WTC11 (cell line): ENCODE results near the gene BBLN. TPM values are rescaled to one million over a fixed set of nuclear protein-coding genes. Genes with fewer than 3 reads are reported as not detected.

Source experiments
- ARID4B ChIP-seq: sonication (generic); formaldehyde crosslinking; IDR thresholded peaks from 2 replicates; pipeline ENCODE4 v1.8.0; 2023; ENCODE audit warnings: missing genetic modification reagents, mild to moderate bottlenecking, borderline replicate concordance
- ATF2 ChIP-seq: sonication (generic); formaldehyde crosslinking; IDR thresholded peaks from 2 replicates; pipeline ENCODE4 v1.8.1; 2022; ENCODE audit warnings: low read depth, missing genetic modification reagents, borderline replicate concordance
- CREM ChIP-seq: sonication (generic); formaldehyde crosslinking; IDR thresholded peaks from 2 replicates; pipeline ENCODE4 v1.8.1; 2022; ENCODE audit warnings: mild to moderate bottlenecking, missing genetic modification reagents, moderate library complexity
- CTCF ChIP-seq: fragments of 200-600 bp; IDR thresholded peaks from 2 replicates; pipeline ENCODE4 v1.8.0; 2022; ENCODE audit warnings: antibody characterized with exemption
- E2F5 ChIP-seq: sonication (generic); formaldehyde crosslinking; IDR thresholded peaks from 2 replicates; pipeline ENCODE4 v1.8.1; 2022; ENCODE audit warnings: mild to moderate bottlenecking, moderate library complexity, missing genetic modification reagents
- FOXJ3 ChIP-seq: sonication (generic); formaldehyde crosslinking; IDR thresholded peaks from 2 replicates; pipeline ENCODE4 v1.9.0; 2021; ENCODE audit warnings: missing genetic modification reagents, mild to moderate bottlenecking, borderline replicate concordance
- FOXP1 ChIP-seq: sonication (generic); formaldehyde crosslinking; IDR thresholded peaks from 2 replicates; pipeline ENCODE4 v1.8.0; 2022; ENCODE audit warnings: missing genetic modification reagents, mild to moderate bottlenecking, moderate library complexity, borderline replicate concordance
- IRF2 ChIP-seq: sonication (generic); formaldehyde crosslinking; IDR thresholded peaks from 2 replicates; pipeline ENCODE4 v1.8.0; 2022; ENCODE audit warnings: low read depth, missing genetic modification reagents, borderline replicate concordance
- NFATC4 ChIP-seq: fragments of 250-450 bp; sonication (Bioruptor Pico); IDR thresholded peaks from 2 replicates; pipeline ENCODE4 v1.9.0; 2021; ENCODE audit warnings: mild to moderate bottlenecking
- SMAD3 ChIP-seq: sonication (generic); formaldehyde crosslinking; IDR thresholded peaks from 2 replicates; pipeline ENCODE4 v1.8.0; 2022; ENCODE audit warnings: missing genetic modification reagents, mild to moderate bottlenecking, borderline replicate concordance
- SMAD4 ChIP-seq: sonication (generic); formaldehyde crosslinking; IDR thresholded peaks from 2 replicates; pipeline ENCODE4 v1.8.0; 2022; ENCODE audit warnings: mild to moderate bottlenecking, missing genetic modification reagents
- SOX15 ChIP-seq: fragments of 250-450 bp; sonication (Bioruptor Pico); IDR thresholded peaks from 2 replicates; pipeline ENCODE4 v1.9.0; 2021; ENCODE audit warnings: mild to moderate bottlenecking
- TCF7 ChIP-seq: sonication (generic); formaldehyde crosslinking; IDR thresholded peaks from 2 replicates; pipeline ENCODE4 v1.8.0; 2022; ENCODE audit warnings: mild to moderate bottlenecking, low read depth, missing genetic modification reagents, moderate library complexity
- ZBTB21 ChIP-seq: sonication (generic); formaldehyde crosslinking; IDR thresholded peaks from 2 replicates; pipeline ENCODE4 v1.8.1; 2023; ENCODE audit warnings: mild to moderate bottlenecking, missing genetic modification reagents, borderline replicate concordance
- ZBTB43 ChIP-seq: sonication (generic); formaldehyde crosslinking; IDR thresholded peaks from 2 replicates; pipeline ENCODE4 v1.8.1; 2023; ENCODE audit warnings: mild to moderate bottlenecking, missing genetic modification reagents
- ZNF138 ChIP-seq: sonication (generic); formaldehyde crosslinking; conservative IDR thresholded peaks from 2 replicates; pipeline ENCODE4 v1.8.1; 2022; ENCODE audit warnings: mild to moderate bottlenecking, moderate library complexity, missing genetic modification reagents
- ZNF416 ChIP-seq: fragments of 250-450 bp; sonication (Bioruptor Pico); IDR thresholded peaks from 2 replicates; pipeline ENCODE4 v1.9.0; 2021; ENCODE audit warnings: mild to moderate bottlenecking, inconsistent platforms
- ZNF423 ChIP-seq: fragments of 250-450 bp; sonication (Bioruptor Pico); IDR thresholded peaks from 2 replicates; pipeline ENCODE4 v2.1.2; 2022; ENCODE audit warnings: mild to moderate bottlenecking, moderate library complexity
- total RNA-seq: library from RNA; stranded (reverse); gene quantifications from 3 replicates; pipeline ENCODE4 v1.2.3, GENCODE V29; 2021
- TF ChIP-seq, protein P1 (sequence below): sonication (generic); formaldehyde crosslinking; IDR thresholded peaks from 2 replicates; pipeline ENCODE4 v1.8.1; 2022; ENCODE audit warnings: low read depth, mild to moderate bottlenecking, moderate library complexity, missing genetic modification reagents, borderline replicate concordance
- TF ChIP-seq, protein P2 (sequence below): fragments of 250-450 bp; sonication (Bioruptor Pico); IDR thresholded peaks from 2 replicates; pipeline ENCODE4 v1.9.0; 2021; ENCODE audit warnings: mild to moderate bottlenecking
- TF ChIP-seq, protein P3 (sequence below): sonication (generic); formaldehyde crosslinking; IDR thresholded peaks from 2 replicates; pipeline ENCODE4 v1.8.0; 2022; ENCODE audit warnings: mild to moderate bottlenecking, missing genetic modification reagents
- TF ChIP-seq, protein P4 (sequence below): sonication (generic); formaldehyde crosslinking; IDR thresholded peaks from 2 replicates; pipeline ENCODE4 v1.8.1; 2022; ENCODE audit warnings: missing genetic modification reagents, borderline replicate concordance

BBLN gene
- total RNA-seq, 1 experiment from 2014 or later: 77.1 TPM

DNA sequence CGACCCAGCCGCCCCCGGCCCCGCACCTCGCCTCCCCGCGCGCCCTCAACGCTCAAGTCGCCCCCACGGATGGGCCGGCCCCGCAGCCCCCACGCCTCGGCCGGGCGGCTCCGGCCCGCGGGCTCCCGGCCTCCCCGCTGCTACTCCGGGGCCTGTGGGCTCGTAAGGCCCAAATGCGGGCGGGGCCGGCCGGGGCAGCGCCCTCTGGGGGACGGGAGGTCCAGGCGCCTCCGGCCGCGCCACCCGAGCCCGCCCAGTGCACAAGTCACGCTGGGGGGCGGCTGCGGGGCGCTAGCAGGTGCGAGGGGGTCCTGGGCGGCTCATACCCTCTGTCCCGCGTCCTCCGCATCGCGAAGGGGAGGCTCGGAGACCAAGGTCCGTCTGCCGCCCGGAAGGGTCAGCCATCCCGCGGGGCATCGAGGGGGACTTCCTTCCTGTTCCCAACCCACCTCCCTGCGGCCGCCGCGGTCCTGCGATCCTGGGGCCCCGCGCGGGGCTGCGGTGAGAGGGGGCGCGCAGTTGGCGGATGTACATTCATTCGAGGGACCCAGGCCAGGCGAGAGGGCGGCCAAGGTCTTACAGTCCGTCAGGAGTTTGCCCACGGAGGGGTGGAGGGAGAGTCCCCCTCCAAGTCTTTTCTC is 31.5 kb downstream of the BBLN start, which contains the start of gene CIZ1 (continued):
- TF ChIP-seq, protein P1, sequence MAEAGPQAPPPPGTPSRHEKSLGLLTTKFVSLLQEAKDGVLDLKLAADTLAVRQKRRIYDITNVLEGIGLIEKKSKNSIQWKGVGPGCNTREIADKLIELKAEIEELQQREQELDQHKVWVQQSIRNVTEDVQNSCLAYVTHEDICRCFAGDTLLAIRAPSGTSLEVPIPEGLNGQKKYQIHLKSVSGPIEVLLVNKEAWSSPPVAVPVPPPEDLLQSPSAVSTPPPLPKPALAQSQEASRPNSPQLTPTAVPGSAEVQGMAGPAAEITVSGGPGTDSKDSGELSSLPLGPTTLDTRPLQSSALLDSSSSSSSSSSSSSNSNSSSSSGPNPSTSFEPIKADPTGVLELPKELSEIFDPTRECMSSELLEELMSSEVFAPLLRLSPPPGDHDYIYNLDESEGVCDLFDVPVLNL (CRISPR knock-in tag): peak; percentile 16; the same call in 1 of the 2 replicates
- TF ChIP-seq ATF2 (CRISPR knock-in tag) (no peak), CREM (0 out of 2 replicates have a peak, but pooled peaks have one; percentile 42), ZBTB43 (peak; percentile 37; the same call in 1 of the 2 replicates), E2F5 (peak; percentile 73), NFATC4 (CRISPR knock-in tag) (no peak), ZNF416 (CRISPR knock-in tag) (no peak), FOXP1 (CRISPR knock-in tag) (peak; percentile 74; the same call in 1 of the 2 replicates), CTCF (peak; percentile 40; the same call in 1 of the 2 replicates), ARID4B (CRISPR knock-in tag) (peak; percentile 37; the same call in 1 of the 2 replicates), TCF7 (CRISPR knock-in tag) (peak; percentile 61; the same call in 1 of the 2 replicates), SMAD4 (CRISPR knock-in tag) (no peak), ZBTB21 (CRISPR knock-in tag) (no peak), ZNF423 (no peak), ZNF138 (CRISPR knock-in tag) (no peak), FOXJ3 (CRISPR knock-in tag) (no peak), SOX15 (CRISPR knock-in tag) (no peak), SMAD3 (CRISPR knock-in tag) (0 out of 2 replicates have a peak, but pooled peaks have one; percentile 36), IRF2 (CRISPR knock-in tag) (0 out of 2 replicates have a peak, but pooled peaks have one; percentile 41)
- TF ChIP-seq, protein P2, sequence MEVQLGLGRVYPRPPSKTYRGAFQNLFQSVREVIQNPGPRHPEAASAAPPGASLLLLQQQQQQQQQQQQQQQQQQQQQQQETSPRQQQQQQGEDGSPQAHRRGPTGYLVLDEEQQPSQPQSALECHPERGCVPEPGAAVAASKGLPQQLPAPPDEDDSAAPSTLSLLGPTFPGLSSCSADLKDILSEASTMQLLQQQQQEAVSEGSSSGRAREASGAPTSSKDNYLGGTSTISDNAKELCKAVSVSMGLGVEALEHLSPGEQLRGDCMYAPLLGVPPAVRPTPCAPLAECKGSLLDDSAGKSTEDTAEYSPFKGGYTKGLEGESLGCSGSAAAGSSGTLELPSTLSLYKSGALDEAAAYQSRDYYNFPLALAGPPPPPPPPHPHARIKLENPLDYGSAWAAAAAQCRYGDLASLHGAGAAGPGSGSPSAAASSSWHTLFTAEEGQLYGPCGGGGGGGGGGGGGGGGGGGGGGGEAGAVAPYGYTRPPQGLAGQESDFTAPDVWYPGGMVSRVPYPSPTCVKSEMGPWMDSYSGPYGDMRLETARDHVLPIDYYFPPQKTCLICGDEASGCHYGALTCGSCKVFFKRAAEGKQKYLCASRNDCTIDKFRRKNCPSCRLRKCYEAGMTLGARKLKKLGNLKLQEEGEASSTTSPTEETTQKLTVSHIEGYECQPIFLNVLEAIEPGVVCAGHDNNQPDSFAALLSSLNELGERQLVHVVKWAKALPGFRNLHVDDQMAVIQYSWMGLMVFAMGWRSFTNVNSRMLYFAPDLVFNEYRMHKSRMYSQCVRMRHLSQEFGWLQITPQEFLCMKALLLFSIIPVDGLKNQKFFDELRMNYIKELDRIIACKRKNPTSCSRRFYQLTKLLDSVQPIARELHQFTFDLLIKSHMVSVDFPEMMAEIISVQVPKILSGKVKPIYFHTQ (CRISPR knock-in tag): no peak
- TF ChIP-seq, protein P3, sequence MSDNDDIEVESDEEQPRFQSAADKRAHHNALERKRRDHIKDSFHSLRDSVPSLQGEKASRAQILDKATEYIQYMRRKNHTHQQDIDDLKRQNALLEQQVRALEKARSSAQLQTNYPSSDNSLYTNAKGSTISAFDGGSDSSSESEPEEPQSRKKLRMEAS: peak; percentile 38; the same call in 1 of the 2 replicates
- TF ChIP-seq, protein P4, sequence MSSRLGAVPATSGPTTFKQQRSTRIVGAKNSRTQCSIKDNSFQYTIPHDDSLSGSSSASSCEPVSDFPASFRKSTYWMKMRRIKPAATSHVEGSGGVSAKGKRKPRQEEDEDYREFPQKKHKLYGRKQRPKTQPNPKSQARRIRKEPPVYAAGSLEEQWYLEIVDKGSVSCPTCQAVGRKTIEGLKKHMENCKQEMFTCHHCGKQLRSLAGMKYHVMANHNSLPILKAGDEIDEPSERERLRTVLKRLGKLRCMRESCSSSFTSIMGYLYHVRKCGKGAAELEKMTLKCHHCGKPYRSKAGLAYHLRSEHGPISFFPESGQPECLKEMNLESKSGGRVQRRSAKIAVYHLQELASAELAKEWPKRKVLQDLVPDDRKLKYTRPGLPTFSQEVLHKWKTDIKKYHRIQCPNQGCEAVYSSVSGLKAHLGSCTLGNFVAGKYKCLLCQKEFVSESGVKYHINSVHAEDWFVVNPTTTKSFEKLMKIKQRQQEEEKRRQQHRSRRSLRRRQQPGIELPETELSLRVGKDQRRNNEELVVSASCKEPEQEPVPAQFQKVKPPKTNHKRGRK (CRISPR knock-in tag): no peak
